HG02981 (cell line): ENCODE results near the gene NMT1.
"Not testable (repeated sequence)": the region's sequence is repeated elsewhere in the genome, so short reads cannot be mapped to it uniquely, and the experiment has no call there.

ENCODE experiments used
- ATAC-seq: cut with Tn5 transposase; IDR thresholded peaks from one replicate; pipeline ENCODE4 v1.9.1; 2021; ENCODE audit warnings: mild to moderate bottlenecking, moderate library complexity; ENCODE audit not compliant: unreplicated experiment

NMT1 gene

GRCh38 chr17:45036691-45037090 is 24.4 kb upstream of the NMT1 start:
- ATAC-seq: no peak

- ATAC-seq: no peak
Measured at GRCh38 chr17:45038728-45039634, 22.1 kb upstream of the NMT1 start.

- no peak for ATAC-seq
Measured at GRCh38 chr17:45040459-45040858, 20.7 kb upstream of the NMT1 start.

GRCh38 chr17:45042346-45043120 is 18.6 kb upstream of the NMT1 start:
- ATAC-seq: no peak

GRCh38 chr17:45043813-45044540 is 17.1 kb upstream of the NMT1 start:
- no peak for ATAC-seq

- ATAC-seq: no peak
Measured at GRCh38 chr17:45046537-45047125, 14.5 kb upstream of the NMT1 start.

GRCh38 chr17:45048795-45049563 is 12.1 kb upstream of the NMT1 start:
- no peak for ATAC-seq

- ATAC-seq: no peak
Measured at GRCh38 chr17:45050481-45051059, 10.5 kb upstream of the NMT1 start.

- peak; percentile 89 for ATAC-seq
Measured at GRCh38 chr17:45051060-45051719, 9.9 kb upstream of the NMT1 start, which contains the start of gene DCAKD. Gene DCAKD (minus strand): TSS chr17:45051632. CDS start chr17:45034885, 16,747 bp downstream.

- ATAC-seq: not testable (repeated sequence)
Measured at GRCh38 chr17:45051720-45052051, 9.4 kb upstream of the NMT1 start.

- ATAC-seq: no peak
Measured at GRCh38 chr17:45052052-45052772, 8.9 kb upstream of the NMT1 start.

- no peak for ATAC-seq
Measured at GRCh38 chr17:45060382-45060796, 728 bp upstream of the NMT1 start.

GRCh38 chr17:45061606-45062205 is 589 bp downstream of the NMT1 start:
- no peak for ATAC-seq

GRCh38 chr17:45063198-45063597 is 2.1 kb downstream of the NMT1 start:
- no peak for ATAC-seq

- no peak for ATAC-seq
Measured at GRCh38 chr17:45067637-45068036, 6.5 kb downstream of the NMT1 start.

- no peak for ATAC-seq
Measured at GRCh38 chr17:45070001-45070400, 8.9 kb downstream of the NMT1 start.

GRCh38 chr17:45070809-45071208 is 9.7 kb downstream of the NMT1 start:
- ATAC-seq: no peak

GRCh38 chr17:45073414-45074070 is 12.4 kb downstream of the NMT1 start:
- no peak for ATAC-seq
